Measurements from ENCODE around the gene KDM5A. TPM values are rescaled to one million over a fixed set of nuclear protein-coding genes. Genes with fewer than 3 reads are reported as not detected.
"Not testable (repeated sequence)": the region's sequence is repeated elsewhere in the genome, so short reads cannot be mapped to it uniquely, and the experiment has no call there.

KDM5A gene
- polyA plus RNA-seq, 2 of the 4 experiments (the other 2 are of a cell fraction) = 18.8 to 42.6 TPM

- no peak overlapping the region for H3K4me3 ChIP-seq
Observed at GRCh38 chr12:304805-305204, 84.3 kb downstream of the KDM5A start.

GRCh38 chr12:302766-303165 is 86.4 kb downstream of the KDM5A start:
- H3K4me3 ChIP-seq; FAIRE-seq; DNase-seq (ENCODE audit: low read depth in 1 of 2, low spot score in 1 of 2); H3K4me2 ChIP-seq; H3K4me1 ChIP-seq; CTCF ChIA-PET; H3K27ac ChIP-seq; POLR2A ChIA-PET; H3K9me3 ChIP-seq; ATAC-seq: not testable (repeated sequence)
- 91% methylated on average over 3 of the region's 3 CpGs for WGBS (ENCODE audit: missing lambda C conversion rate)

More at GRCh38 chr12:304805-305204, 84.3 kb downstream of the KDM5A start:
- ATAC-seq (no peak), FAIRE-seq (peak; percentile 23), DNase-seq (ENCODE audit: low read depth in 1 of 2, low spot score in 1 of 2) (no peak)
- Histone ChIP-seq H3K4me1 (no peaks in the 10 kb centered on the region), H3K9me3 (peaks cover 5% of the 10 kb centered on the region; the same call in 1 of the 3 replicates), H3K27ac (no peak overlapping the region), H3K4me2 (no peak overlapping the region)
- CTCF ChIA-PET = interaction anchor here (1.4 kb wide), 1 partner anchor 49 kb away, joined by 3 read pairs; no protein-coding TSS in a partner anchor
- 88% methylated on average over 5 of the region's 5 CpGs for WGBS (ENCODE audit: missing lambda C conversion rate)
- POLR2A ChIA-PET = interaction anchor here (0.7 kb wide), 1 partner anchor 645 kb away, joined by 10 read pairs; the partner anchor contains the start of gene RAD52
- TF ChIP-seq TFCP2L1 (CRISPR knock-in tag; IDR thresholded peaks at IDR 0.05) = no peak
- no peak for TF ChIP-seq CEBPB (IDR thresholded peaks at IDR 0.05)
- TF ChIP-seq KDM5A (IDR thresholded peaks at IDR 0.05) = no peak
- TF ChIP-seq RCOR1 (IDR thresholded peaks at IDR 0.05; ENCODE audit: low read depth, low read length) = no peak
- TF ChIP-seq SREBF2 (IDR thresholded peaks at IDR 0.05) = no peak
- no peak for TF ChIP-seq BCL3 (IDR thresholded peaks at IDR 0.05)

GRCh38 chr12:300166-300565 is 89.0 kb downstream of the KDM5A start:
- 89% methylated on average over 1 of the region's 1 CpG for WGBS (ENCODE audit: missing lambda C conversion rate)
- POLR2A ChIA-PET; H3K27ac ChIP-seq; H3K4me1 ChIP-seq; CTCF ChIA-PET; DNase-seq (ENCODE audit: low read depth in 1 of 2, low spot score in 1 of 2); H3K9me3 ChIP-seq; FAIRE-seq; ATAC-seq; H3K4me2 ChIP-seq; H3K4me3 ChIP-seq: not testable (repeated sequence)

GRCh38 chr12:299511-299910 is 89.6 kb downstream of the KDM5A start:
- FAIRE-seq; H3K4me1 ChIP-seq; H3K4me2 ChIP-seq; H3K9me3 ChIP-seq; H3K4me3 ChIP-seq; H3K27ac ChIP-seq; DNase-seq (ENCODE audit: low read depth in 1 of 2, low spot score in 1 of 2); POLR2A ChIA-PET; ATAC-seq; CTCF ChIA-PET: not testable (repeated sequence)
- 93% methylated on average over 5 of the region's 5 CpGs for WGBS (ENCODE audit: missing lambda C conversion rate)

GRCh38 chr12:298059-298458 is 91.1 kb downstream of the KDM5A start:
- DNase-seq (ENCODE audit: low read depth in 1 of 2, low spot score in 1 of 2); H3K4me1 ChIP-seq; ATAC-seq; H3K4me3 ChIP-seq; H3K9me3 ChIP-seq; H3K4me2 ChIP-seq; H3K27ac ChIP-seq; POLR2A ChIA-PET; FAIRE-seq; CTCF ChIA-PET: not testable (repeated sequence)
- 94% methylated on average over 8 of the region's 8 CpGs for WGBS (ENCODE audit: missing lambda C conversion rate)

GRCh38 chr12:295132-295531 is 94.0 kb downstream of the KDM5A start:
- Histone ChIP-seq H3K4me3 (no peak overlapping the region), H3K27ac (no peak overlapping the region), H3K9me3 (no peaks in the 10 kb centered on the region), H3K4me1 (no peaks in the 10 kb centered on the region), H3K4me2 (no peak overlapping the region)
- no peak for ATAC-seq
- no peak for TF ChIP-seq HDAC2 (IDR thresholded peaks at IDR 0.05)
- TF ChIP-seq ZNF302 (CRISPR knock-in tag; IDR thresholded peaks at IDR 0.05) = no peak
- TF ChIP-seq MAX (IDR thresholded peaks at IDR 0.05) = no peak
- no peak for TF ChIP-seq JUN (IDR thresholded peaks at IDR 0.05)
- TF ChIP-seq PHF8 (IDR thresholded peaks at IDR 0.05; ENCODE audit: borderline replicate concordance, low read depth) = no peak
- no peak for TF ChIP-seq SMC3 (IDR thresholded peaks at IDR 0.05)
- no peak for TF ChIP-seq RFX5 (IDR thresholded peaks at IDR 0.05)
- TF ChIP-seq HOXA7 (CRISPR knock-in tag; IDR thresholded peaks at IDR 0.05) = no peak
- TF ChIP-seq RNF2 (IDR thresholded peaks at IDR 0.05; ENCODE audit: borderline replicate concordance, low read depth) = no peak
- TF ChIP-seq ZSCAN20 (CRISPR knock-in tag; IDR thresholded peaks at IDR 0.05) = no peak
- no peak for TF ChIP-seq ZFP36 (IDR thresholded peaks at IDR 0.05; ENCODE audit: borderline replicate concordance, partially characterized antibody)
- no peak for TF ChIP-seq CHD2 (IDR thresholded peaks at IDR 0.05; ENCODE audit: low read length, partially characterized antibody)
- no peak for TF ChIP-seq PBX3 (IDR thresholded peaks at IDR 0.05)
- TF ChIP-seq ATOH8 (CRISPR knock-in tag; IDR thresholded peaks at IDR 0.05; ENCODE audit: low read depth) = no peak
- TF ChIP-seq NFE2L2 (conservative IDR thresholded peaks at IDR 0.05; ENCODE audit: low read length) = no peak
- no peak for TF ChIP-seq MAFK (IDR thresholded peaks at IDR 0.05; ENCODE audit: partially characterized antibody)
- ChIA-PET CTCF (no interaction called here), POLR2A (no interaction called here)
- no peak for DNase-seq (ENCODE audit: low read depth in 1 of 2, low spot score in 1 of 2)
- no peak for FAIRE-seq
- WGBS (ENCODE audit: missing lambda C conversion rate) = 89% methylated on average over 1 of the region's 1 CpG
